NT2/D1 (cell line): ENCODE measurements around the gene SMC1B.

Experiments used
- DNase-seq: peaks from one replicate; pipeline ENCODE4 v3.0.0-alpha.2; 2011; ENCODE audit warnings: low read depth, low spot score
- H3K27me3 ChIP-seq: 2 replicates; pipeline ENCODE4 v1.6.0; 2011; ENCODE audit warnings: mild to moderate bottlenecking; ENCODE audit not compliant: insufficient read length, insufficient read depth
- H3K36me3 ChIP-seq: 2 replicates; pipeline ENCODE4 v1.6.1; 2011; ENCODE audit warnings: mild to moderate bottlenecking, low read length, mixed read lengths; ENCODE audit not compliant: insufficient read depth, insufficient read length
- H3K4me1 ChIP-seq: 2 replicates; pipeline ENCODE4 v1.5.1; 2011; ENCODE audit not compliant: insufficient read depth, insufficient read length
- H3K4me3 ChIP-seq: 2 replicates; pipeline ENCODE4 v1.5.1; 2011; ENCODE audit warnings: low read depth; ENCODE audit not compliant: insufficient read length
- H3K9ac ChIP-seq: 2 replicates; pipeline ENCODE4 v1.6.0; 2011; ENCODE audit warnings: low read depth; ENCODE audit not compliant: insufficient read length
- H3K9me3 ChIP-seq: 2 replicates; pipeline ENCODE4 v1.5.1; 2011; ENCODE audit warnings: mild to moderate bottlenecking, low read length; ENCODE audit not compliant: insufficient read depth
- SUZ12 ChIP-seq: IDR thresholded peaks from 2 replicates; pipeline ENCODE4 v1.6.1; 2011; ENCODE audit not compliant: insufficient read length, insufficient read depth; ENCODE audit errors: extremely low read depth
- YY1 ChIP-seq: IDR thresholded peaks from 2 replicates; pipeline ENCODE4 v1.6.1; 2011; ENCODE audit not compliant: insufficient read length, insufficient read depth
- ZNF274 ChIP-seq: IDR thresholded peaks from 2 replicates; pipeline ENCODE4 v1.6.1; 2011; ENCODE audit warnings: mild to moderate bottlenecking, low read depth, low read length

SMC1B gene

GRCh38 chr22:45351956-45352355 lies 61.4 kb downstream of the SMC1B start:
- H3K4me1 ChIP-seq: no peaks in the 10 kb centered on the region
- DNase-seq: no peak
- H3K9me3 ChIP-seq: no peaks in the 10 kb centered on the region
- H3K27me3 ChIP-seq: no peaks in the 10 kb centered on the region
- H3K9ac ChIP-seq: no peak overlapping the region
- TF ChIP-seq ZNF274 (no peak), YY1 (no peak), SUZ12 (no peak)
- no peaks in the 10 kb centered on the region for H3K36me3 ChIP-seq
- no peak overlapping the region for H3K4me3 ChIP-seq

- Histone ChIP-seq H3K9me3 (no peaks in the 10 kb centered on the region), H3K4me3 (no peak overlapping the region), H3K27me3 (no peaks in the 10 kb centered on the region), H3K4me1 (no peaks in the 10 kb centered on the region), H3K9ac (no peak overlapping the region), H3K36me3 (peaks cover 6% of the 10 kb centered on the region)
- no peak for DNase-seq
- TF ChIP-seq ZNF274 (no peak), SUZ12 (no peak), YY1 (no peak)
These were observed 63.5 kb downstream of the SMC1B start for GRCh38 chr22:45349916-45350315.

- Histone ChIP-seq H3K4me3 (no peak overlapping the region), H3K27me3 (no peaks in the 10 kb centered on the region), H3K4me1 (no peaks in the 10 kb centered on the region), H3K36me3 (peaks cover 30% of the 10 kb centered on the region), H3K9me3 (no peaks in the 10 kb centered on the region), H3K9ac (no peak overlapping the region)
- TF ChIP-seq SUZ12 (no peak), ZNF274 (no peak), YY1 (no peak)
- no peak for DNase-seq
These were observed 69.1 kb downstream of the SMC1B start for GRCh38 chr22:45344334-45344733.

- Histone ChIP-seq H3K27me3 (no peaks in the 10 kb centered on the region), H3K9me3 (no peaks in the 10 kb centered on the region), H3K4me1 (no peaks in the 10 kb centered on the region), H3K4me3 (no peak overlapping the region), H3K9ac (no peak overlapping the region), H3K36me3 (peaks cover 30% of the 10 kb centered on the region)
- no peak for DNase-seq
- TF ChIP-seq YY1 (no peak), SUZ12 (no peak), ZNF274 (no peak)
These were observed 70.3 kb downstream of the SMC1B start for GRCh38 chr22:45343143-45343542.

GRCh38 chr22:45341498-45341897 lies 71.9 kb downstream of the SMC1B start:
- Histone ChIP-seq H3K4me1 (no peaks in the 10 kb centered on the region), H3K36me3 (peaks cover 35% of the 10 kb centered on the region), H3K9me3 (no peaks in the 10 kb centered on the region), H3K4me3 (no peak overlapping the region), H3K27me3 (no peaks in the 10 kb centered on the region), H3K9ac (no peak overlapping the region)
- DNase-seq: no peak
- no peak for TF ChIP-seq ZNF274
- no peak for TF ChIP-seq YY1
- TF ChIP-seq SUZ12: no peak

GRCh38 chr22:45340323-45340722 lies 73.1 kb downstream of the SMC1B start:
- Histone ChIP-seq H3K4me1 (no peaks in the 10 kb centered on the region), H3K9me3 (no peaks in the 10 kb centered on the region), H3K27me3 (no peaks in the 10 kb centered on the region), H3K36me3 (peaks cover 45% of the 10 kb centered on the region), H3K9ac (no peak overlapping the region), H3K4me3 (no peak overlapping the region)
- TF ChIP-seq ZNF274: no peak
- TF ChIP-seq SUZ12: no peak
- TF ChIP-seq YY1: no peak
- no peak for DNase-seq

- DNase-seq: no peak
- no peak for TF ChIP-seq SUZ12
- no peak for TF ChIP-seq YY1
- no peak for TF ChIP-seq ZNF274
- H3K9me3 ChIP-seq: no peaks in the 10 kb centered on the region
- H3K36me3 ChIP-seq: peaks cover 56% of the 10 kb centered on the region
- no peaks in the 10 kb centered on the region for H3K27me3 ChIP-seq
- no peak overlapping the region for H3K4me3 ChIP-seq
- H3K9ac ChIP-seq: no peak overlapping the region
- H3K4me1 ChIP-seq: no peaks in the 10 kb centered on the region
These were observed 74.6 kb downstream of the SMC1B start for GRCh38 chr22:45338795-45339194.

GRCh38 chr22:45337536-45337935 lies 75.9 kb downstream of the SMC1B start:
- Histone ChIP-seq H3K4me1 (no peaks in the 10 kb centered on the region), H3K4me3 (no peak overlapping the region), H3K9me3 (no peaks in the 10 kb centered on the region), H3K9ac (no peak overlapping the region), H3K27me3 (no peaks in the 10 kb centered on the region), H3K36me3 (peaks cover 56% of the 10 kb centered on the region)
- no peak for DNase-seq
- TF ChIP-seq YY1: no peak
- no peak for TF ChIP-seq ZNF274
- TF ChIP-seq SUZ12: no peak
